Astrocyte (in vitro differentiated cells and primary cell): ENCODE results near the gene VEGFA. TPM values are rescaled to one million over a fixed set of nuclear protein-coding genes. Genes with fewer than 3 reads are reported as not detected.

ENCODE experiments used
- DNase-seq: peaks from one replicate; pipeline ENCODE4 v3.0.0-alpha.2; 2010; ENCODE audit warnings: low read depth
- FAIRE-seq: peaks from 2 replicates; lab custom pipeline; 2011; peaks lifted over from hg19 to GRCh38; lab: Jason Lieb, UNC
- H2AFZ ChIP-seq: 2 replicates; pipeline ENCODE4 v1.6.0; 2012; ENCODE audit warnings: low read depth, low read length, inconsistent platforms
- H3K27ac ChIP-seq: 2 replicates; pipeline ENCODE4 v1.5.1; 2011; ENCODE audit warnings: low read depth, low read length, inconsistent platforms
- H3K27me3 ChIP-seq: 2 replicates; pipeline ENCODE4 v1.6.0; 2011; ENCODE audit warnings: low read length, inconsistent platforms; ENCODE audit not compliant: insufficient read depth
- H3K36me3 ChIP-seq: 2 replicates; pipeline ENCODE4 v1.5.1; 2011; ENCODE audit warnings: low read length, inconsistent platforms; ENCODE audit not compliant: insufficient read depth
- H3K4me1 ChIP-seq: 2 replicates; pipeline ENCODE4 v1.5.1; 2011; ENCODE audit warnings: low read length, inconsistent platforms; ENCODE audit not compliant: insufficient read depth
- H3K4me2 ChIP-seq: 2 replicates; pipeline ENCODE4 v1.6.0; 2012; ENCODE audit warnings: low read length, inconsistent platforms
- H3K4me3 ChIP-seq: 2 replicates; pipeline ENCODE4 v1.5.1; 2011; ENCODE audit warnings: low read depth, mild to moderate bottlenecking, low read length, inconsistent platforms; ENCODE audit not compliant: insufficient read depth
- H3K79me2 ChIP-seq: 2 replicates; pipeline ENCODE4 v1.6.0; 2012; ENCODE audit warnings: mild to moderate bottlenecking, low read length, inconsistent platforms; ENCODE audit not compliant: insufficient read depth
- H3K9ac ChIP-seq: 2 replicates; pipeline ENCODE4 v1.6.0; 2012; ENCODE audit warnings: mild to moderate bottlenecking, low read length, inconsistent platforms
- H3K9me3 ChIP-seq: 2 replicates; pipeline ENCODE4 v1.5.1; 2012; ENCODE audit warnings: low read depth, mild to moderate bottlenecking, low read length, inconsistent platforms; ENCODE audit not compliant: insufficient read depth
- H4K20me1 ChIP-seq: 2 replicates; pipeline ENCODE4 v1.6.0; 2012; ENCODE audit warnings: low read length, inconsistent platforms; ENCODE audit not compliant: insufficient read depth
- H3K27ac Mint-ChIP-seq: one replicate; pipeline ENCODE4 v1.8.0; 2021; ENCODE audit warnings: mild to moderate bottlenecking, mixed read lengths; ENCODE audit not compliant: unreplicated experiment
- H3K27me3 Mint-ChIP-seq: one replicate; pipeline ENCODE4 v1.8.0; 2021; ENCODE audit warnings: low read depth, mixed read lengths; ENCODE audit not compliant: unreplicated experiment
- H3K36me3 Mint-ChIP-seq: one replicate; pipeline ENCODE4 v1.8.0; 2021; ENCODE audit warnings: low read depth, mixed read lengths; ENCODE audit not compliant: unreplicated experiment
- H3K4me1 Mint-ChIP-seq: one replicate; pipeline ENCODE4 v1.8.0; 2021; ENCODE audit warnings: low read depth, mixed read lengths; ENCODE audit not compliant: unreplicated experiment
- H3K4me3 Mint-ChIP-seq: one replicate; pipeline ENCODE4 v1.8.0; 2021; ENCODE audit warnings: mild to moderate bottlenecking, moderate library complexity, mixed read lengths; ENCODE audit not compliant: unreplicated experiment
- H3K9me3 Mint-ChIP-seq: one replicate; pipeline ENCODE4 v1.8.0; 2021; ENCODE audit warnings: mild to moderate bottlenecking, mixed read lengths; ENCODE audit not compliant: unreplicated experiment
- EZH2 ChIP-seq: IDR thresholded peaks from 2 replicates; pipeline ENCODE4 v1.6.1; 2012; ENCODE audit warnings: mild to moderate bottlenecking, low read length, inconsistent platforms; ENCODE audit not compliant: insufficient read depth
- total RNA-seq: library from RNA; stranded (reverse); gene quantifications from 2 replicates; pipeline ENCODE4 v1.2.1, GENCODE V29; 2021
- TF ChIP-seq, protein P1 (sequence below): IDR thresholded peaks from 2 replicates; pipeline ENCODE4 v1.5.1; 2011; ENCODE audit warnings: low read depth, mild to moderate bottlenecking, inconsistent platforms, low read length, moderate library complexity; ENCODE audit not compliant: insufficient read depth

Gene VEGFA
- total RNA-seq, 1 donor from 2014 or later: 144 TPM

DNA sequence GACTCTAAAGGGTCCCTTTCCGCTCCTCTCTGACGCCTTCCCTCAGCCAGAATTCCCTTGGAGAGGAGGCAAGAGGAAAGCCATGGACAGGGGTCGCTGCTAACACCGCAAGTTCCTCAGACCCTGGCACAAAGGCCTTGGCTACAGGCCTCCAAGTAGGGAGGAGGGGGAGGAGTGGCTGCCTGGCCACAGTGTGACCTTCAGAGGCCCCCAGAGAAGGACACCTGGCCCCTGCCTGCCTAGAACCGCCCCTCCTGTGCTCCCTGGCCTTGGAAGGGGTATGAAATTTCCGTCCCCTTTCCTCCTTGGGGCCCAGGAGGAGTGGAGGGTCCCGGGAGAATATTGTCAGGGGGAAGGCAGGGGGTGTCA lies 2.7 kb downstream of the VEGFA start:
- H3K4me2 ChIP-seq: peak overlapping the region; percentile 99
- peak overlapping the region; percentile 87 for H3K9ac ChIP-seq
- peak overlapping the region; percentile 98 for H3K4me3 Mint-ChIP-seq
- H3K9me3 ChIP-seq: no peaks in the 10 kb centered on the region
- peaks cover 30% of the 10 kb centered on the region for H3K4me1 Mint-ChIP-seq
- FAIRE-seq (no peak), DNase-seq (no peak)
- H3K36me3 ChIP-seq: no peaks in the 10 kb centered on the region
- peaks cover 6% of the 10 kb centered on the region for H3K36me3 Mint-ChIP-seq
- H4K20me1 ChIP-seq: peaks cover 56% of the 10 kb centered on the region
- H3K9me3 Mint-ChIP-seq: no peaks in the 10 kb centered on the region
- TF ChIP-seq, protein P1, sequence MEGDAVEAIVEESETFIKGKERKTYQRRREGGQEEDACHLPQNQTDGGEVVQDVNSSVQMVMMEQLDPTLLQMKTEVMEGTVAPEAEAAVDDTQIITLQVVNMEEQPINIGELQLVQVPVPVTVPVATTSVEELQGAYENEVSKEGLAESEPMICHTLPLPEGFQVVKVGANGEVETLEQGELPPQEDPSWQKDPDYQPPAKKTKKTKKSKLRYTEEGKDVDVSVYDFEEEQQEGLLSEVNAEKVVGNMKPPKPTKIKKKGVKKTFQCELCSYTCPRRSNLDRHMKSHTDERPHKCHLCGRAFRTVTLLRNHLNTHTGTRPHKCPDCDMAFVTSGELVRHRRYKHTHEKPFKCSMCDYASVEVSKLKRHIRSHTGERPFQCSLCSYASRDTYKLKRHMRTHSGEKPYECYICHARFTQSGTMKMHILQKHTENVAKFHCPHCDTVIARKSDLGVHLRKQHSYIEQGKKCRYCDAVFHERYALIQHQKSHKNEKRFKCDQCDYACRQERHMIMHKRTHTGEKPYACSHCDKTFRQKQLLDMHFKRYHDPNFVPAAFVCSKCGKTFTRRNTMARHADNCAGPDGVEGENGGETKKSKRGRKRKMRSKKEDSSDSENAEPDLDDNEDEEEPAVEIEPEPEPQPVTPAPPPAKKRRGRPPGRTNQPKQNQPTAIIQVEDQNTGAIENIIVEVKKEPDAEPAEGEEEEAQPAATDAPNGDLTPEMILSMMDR: no peak
- H3K27ac Mint-ChIP-seq: peak overlapping the region; percentile 99
- H3K4me3 ChIP-seq: peak overlapping the region; percentile 83
- no peak overlapping the region for H2AFZ ChIP-seq
- H3K27me3 Mint-ChIP-seq: peaks cover 8% of the 10 kb centered on the region
- peaks cover 67% of the 10 kb centered on the region for H3K79me2 ChIP-seq
- H3K27ac ChIP-seq: no peak overlapping the region
- H3K4me1 ChIP-seq: peaks cover 40% of the 10 kb centered on the region
- peaks cover 3% of the 10 kb centered on the region for H3K27me3 ChIP-seq

DNA sequence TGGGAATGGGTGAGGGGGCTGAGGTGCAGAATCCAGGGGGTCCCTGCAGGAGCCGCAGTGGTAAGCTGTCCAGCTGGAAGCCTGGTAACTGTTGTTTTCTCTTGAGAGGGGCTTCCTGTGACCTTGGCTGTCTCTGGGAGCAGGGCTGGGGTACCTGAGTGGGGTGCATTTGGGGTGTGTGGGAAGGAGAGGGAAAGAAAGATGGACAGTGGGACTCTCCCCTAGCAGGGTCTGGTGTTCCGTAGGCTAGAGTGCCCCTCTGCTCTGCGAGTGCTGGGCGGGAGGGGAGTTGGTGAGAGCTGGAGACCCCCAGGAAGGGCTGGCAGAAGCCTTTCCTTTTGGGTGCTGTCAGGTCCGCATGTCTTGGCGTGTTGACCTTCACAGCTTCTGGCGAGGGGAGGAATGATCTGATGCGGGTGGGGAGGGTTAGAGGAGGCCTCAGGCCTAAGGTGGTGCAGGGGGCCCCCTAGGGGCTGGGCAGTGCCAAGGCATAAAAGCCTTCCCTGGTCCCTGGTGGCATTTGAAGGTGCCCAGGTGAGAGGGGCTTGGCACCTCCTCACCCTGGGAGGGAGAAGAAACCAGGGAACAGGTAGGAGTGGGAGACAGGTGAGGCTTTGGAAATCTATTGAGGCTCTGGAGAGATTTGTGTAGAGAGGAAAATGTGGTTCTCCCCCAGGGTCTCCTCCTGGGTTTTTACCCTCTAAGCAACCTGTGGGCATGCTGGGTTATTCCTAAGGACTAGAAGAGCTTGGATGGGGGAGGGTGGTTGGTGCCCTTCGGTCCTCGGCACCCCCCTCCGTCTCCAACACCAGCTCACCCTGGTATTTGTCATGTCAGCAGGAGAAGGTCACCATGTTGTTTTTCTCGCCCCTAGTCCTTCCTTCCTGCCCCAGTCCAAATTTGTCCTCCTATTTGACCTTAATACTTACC lies 3.3 kb downstream of the VEGFA start:
- no peak overlapping the region for H3K27ac ChIP-seq

More for the DNA sequence above, 3.3 kb downstream of the VEGFA start:
- Histone ChIP-seq H2AFZ (no peak overlapping the region), H3K4me2 (peak overlapping the region; percentile 99), H3K36me3 (peaks cover 2% of the 10 kb centered on the region), H3K4me3 (peak overlapping the region; percentile 83), H3K79me2 (peaks cover 68% of the 10 kb centered on the region), H3K9me3 (no peaks in the 10 kb centered on the region), H3K9ac (peak overlapping the region; percentile 87), H3K27me3 (peaks cover 2% of the 10 kb centered on the region), H4K20me1 (peaks cover 62% of the 10 kb centered on the region), H3K4me1 (peaks cover 40% of the 10 kb centered on the region)
- FAIRE-seq: no peak
- no peak for DNase-seq
- peaks cover 30% of the 10 kb centered on the region for H3K4me1 Mint-ChIP-seq
- peaks cover 7% of the 10 kb centered on the region for H3K36me3 Mint-ChIP-seq
- H3K9me3 Mint-ChIP-seq: no peaks in the 10 kb centered on the region
- peak overlapping the region; percentile 86 for H3K27ac Mint-ChIP-seq
- peak overlapping the region; percentile 98 for H3K4me3 Mint-ChIP-seq
- H3K27me3 Mint-ChIP-seq: peaks cover 4% of the 10 kb centered on the region
- TF ChIP-seq, protein P1: peak; percentile 36
- TF ChIP-seq EZH2: no peak
